Myocyte (in vitro differentiated cells): ENCODE measurements around the gene FAM184B. TPM values are rescaled to one million over a fixed set of nuclear protein-coding genes. Genes with fewer than 3 reads are reported as not detected.
"Not testable (repeated sequence)": the region's sequence is repeated elsewhere in the genome, so short reads cannot be mapped to it uniquely, and the experiment has no call there.

ENCODE experiments used
- DNase-seq: peaks from one replicate; pipeline ENCODE4 v3.0.0-alpha.2; 2012; ENCODE audit warnings: low read depth
- total RNA-seq: library from RNA; depleted of rRNA; stranded (reverse); fragments of >200 nt; gene quantifications from 2 replicates; pipeline ENCODE4 v1.2.3, GENCODE V29; 2014

Gene FAM184B
- total RNA-seq, 1 donor from 2014 or later = not detected

DNA sequence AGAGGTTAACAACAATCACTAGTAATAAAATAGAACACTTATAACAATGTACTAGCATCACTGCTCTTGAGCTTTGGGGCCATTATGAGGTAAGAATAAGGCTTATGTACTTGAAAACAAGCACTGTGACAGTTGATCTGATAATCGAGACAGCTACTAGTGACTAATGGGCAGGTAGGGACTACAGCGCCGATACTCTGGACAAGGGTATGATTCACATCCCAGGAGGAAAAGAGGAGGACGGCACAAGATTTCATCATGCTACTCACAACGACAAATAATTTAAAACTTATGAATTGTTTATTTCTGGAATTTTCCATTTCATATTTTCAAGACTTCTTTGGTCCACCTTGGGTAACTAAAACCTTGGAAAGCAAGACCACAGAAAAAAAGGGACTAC is 62.3 kb downstream of the FAM184B start:
- no peak for DNase-seq

DNA sequence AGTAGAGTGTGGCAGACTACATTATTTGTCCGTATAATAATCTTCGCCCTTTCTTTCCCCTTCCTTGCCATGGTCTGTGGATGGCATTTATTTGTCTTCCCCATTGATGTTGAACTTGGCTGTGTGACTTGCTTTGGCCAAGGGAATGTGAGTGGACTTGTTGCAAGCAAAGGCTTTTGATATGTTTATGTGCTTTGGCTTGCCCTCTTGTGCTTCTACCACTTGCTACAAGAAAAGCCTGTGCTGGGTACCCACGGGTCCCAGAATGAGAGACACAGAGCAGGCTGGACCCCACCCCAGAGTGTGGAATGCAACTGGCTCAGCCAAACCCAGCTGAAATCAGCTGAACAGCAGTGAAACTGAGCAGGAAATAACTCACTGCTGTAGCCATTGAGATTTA is 63.0 kb downstream of the FAM184B start:
- no peak for DNase-seq

DNA sequence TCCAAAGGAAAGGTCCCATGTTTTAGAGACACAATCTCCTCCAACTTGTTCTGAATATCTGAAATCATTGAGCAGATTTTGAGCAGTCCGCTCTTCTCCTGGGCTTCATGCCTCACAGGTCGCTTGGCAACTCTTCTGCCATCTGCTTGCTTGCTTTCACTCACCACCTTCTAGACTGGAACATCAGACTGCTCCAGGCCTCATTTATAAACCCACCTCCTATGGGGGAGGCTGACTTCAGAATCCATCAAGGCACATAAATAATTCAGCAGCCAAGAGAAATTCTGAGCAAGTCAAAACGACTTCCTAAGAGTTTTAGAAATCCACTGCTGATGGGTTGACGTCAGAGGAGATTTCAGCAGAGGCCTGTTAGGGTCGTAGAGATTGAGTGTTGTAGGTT is 64.1 kb downstream of the FAM184B start:
- DNase-seq = no peak

DNA sequence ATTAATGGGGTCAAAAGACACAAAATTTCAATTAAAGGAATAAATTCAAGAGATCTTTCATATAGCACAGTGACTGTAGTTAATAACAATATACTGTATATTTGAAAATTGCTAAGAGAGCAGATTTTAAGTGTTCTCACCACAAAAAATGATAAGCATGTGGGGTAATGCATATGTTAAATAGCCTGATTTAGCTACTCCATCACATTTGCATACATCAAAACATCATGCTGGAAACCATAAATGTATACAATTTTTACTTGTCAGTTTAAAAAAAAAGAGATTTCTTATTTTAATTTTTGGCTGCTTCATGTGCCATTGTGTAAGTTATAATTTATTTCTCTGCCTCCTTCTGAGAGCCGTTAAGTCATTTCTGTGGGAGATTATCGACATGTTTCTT is 65.9 kb downstream of the FAM184B start:
- no peak for DNase-seq

DNA sequence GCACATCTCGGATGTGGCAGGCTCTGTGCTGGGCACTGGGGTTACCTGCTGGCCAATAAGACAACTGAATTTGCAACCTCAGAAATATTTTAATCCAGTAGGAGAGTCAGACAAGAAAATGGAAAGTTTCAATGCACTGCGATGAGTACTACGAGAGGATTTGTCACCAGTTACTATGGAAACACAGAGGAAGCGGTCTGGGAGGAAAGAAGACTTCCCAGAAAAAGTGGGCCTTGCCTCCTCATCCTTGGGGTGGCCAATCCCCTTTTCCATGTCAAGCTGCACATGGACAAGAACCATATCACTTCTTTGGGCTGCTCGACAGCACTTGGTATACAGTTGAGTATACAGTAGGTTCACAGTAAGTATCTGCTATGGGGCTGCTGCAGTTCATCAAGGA is 67.6 kb downstream of the FAM184B start:
- DNase-seq = no peak

DNA sequence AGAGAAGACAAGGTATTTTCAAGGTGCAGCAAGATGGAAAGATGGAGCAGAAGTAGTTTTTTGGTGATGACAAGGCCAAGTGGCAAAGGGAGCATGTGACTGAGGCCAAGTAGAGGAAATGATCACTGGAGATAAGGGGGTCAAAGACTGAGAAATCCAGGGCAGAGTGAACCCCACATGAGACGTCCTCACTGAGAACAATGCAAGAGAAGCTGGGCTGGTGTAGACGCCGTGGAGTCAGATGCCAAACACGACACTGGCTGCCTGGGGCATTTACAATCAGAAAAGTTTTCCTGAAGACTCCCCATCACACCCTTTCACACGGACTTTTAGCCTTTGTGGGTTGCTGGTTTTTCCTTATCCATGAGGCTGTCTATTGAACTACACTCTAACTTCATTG is 69.3 kb downstream of the FAM184B start:
- DNase-seq = no peak

DNA sequence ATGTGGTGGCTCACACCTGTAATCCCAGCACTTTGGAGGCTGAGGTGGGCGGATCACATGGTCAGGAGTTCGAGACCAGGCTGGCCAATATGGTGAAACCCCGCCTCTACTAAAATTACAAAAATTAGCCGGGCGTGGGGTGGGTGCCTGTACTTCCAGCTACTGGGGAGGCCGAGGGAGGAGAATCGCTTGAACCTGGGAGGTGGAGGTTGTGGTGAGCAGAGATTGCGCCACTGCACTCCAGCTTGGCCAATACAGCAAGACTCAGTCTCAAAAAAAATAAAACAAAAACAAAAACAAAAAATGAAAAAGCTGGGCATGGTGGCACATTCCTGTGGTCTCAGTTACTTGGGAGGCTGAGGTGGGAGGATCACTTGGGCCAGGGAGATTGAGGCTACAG is 70.2 kb downstream of the FAM184B start:
- not testable (repeated sequence) for DNase-seq

DNA sequence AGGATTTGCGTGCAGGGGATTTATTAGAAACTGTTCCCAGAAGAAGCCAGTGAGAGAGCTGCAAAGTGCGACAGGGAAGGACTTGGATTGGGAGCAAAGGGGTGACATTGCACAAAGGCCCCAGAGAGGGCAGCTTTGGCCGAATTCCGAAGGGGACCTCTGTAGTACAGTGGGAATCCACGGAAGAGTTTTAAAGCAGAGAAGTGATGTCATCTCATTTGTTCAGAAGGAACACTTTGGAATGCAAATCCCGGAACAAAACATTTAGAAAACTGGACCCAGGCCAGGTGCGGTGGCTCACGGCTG is 71.7 kb downstream of the FAM184B start:
- DNase-seq = no peak

DNA sequence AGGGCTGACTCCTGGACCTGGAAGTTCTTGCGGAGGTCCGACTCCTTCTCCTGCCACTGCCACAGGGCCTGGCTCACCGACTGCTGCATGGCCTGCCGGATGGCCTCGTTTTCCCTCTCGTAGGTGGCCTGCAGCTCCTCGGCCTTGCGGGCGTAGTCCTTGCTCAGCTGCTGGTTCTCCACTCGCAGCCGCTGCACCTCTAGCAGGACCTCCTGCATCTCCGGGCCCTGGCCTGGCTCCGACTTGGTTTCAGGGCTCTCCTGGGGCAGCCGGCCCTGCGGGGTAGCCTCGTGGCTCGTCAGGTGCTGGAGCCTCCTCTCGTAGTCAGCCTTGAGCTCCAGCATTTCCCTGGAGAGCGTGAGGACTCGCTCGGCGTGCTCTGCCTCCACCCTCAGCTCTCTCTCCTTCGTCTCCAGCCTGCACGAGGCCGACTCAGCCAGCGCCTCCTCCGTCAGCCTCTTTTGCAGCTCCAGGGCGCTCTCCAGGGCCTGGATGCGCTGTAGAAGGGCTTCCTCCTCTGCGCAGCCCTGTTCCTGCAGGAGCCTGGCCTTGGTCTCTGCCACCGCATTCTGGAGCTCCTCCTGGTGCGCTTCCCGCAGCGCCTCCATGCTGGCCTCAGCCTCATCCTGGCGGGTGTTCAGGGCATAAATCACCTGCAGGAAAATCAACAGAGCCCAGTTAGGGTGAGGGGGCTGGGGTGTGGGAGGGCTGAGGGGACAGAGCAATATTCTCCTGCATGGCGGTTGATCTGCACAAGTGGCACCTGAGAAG is 72.2 kb downstream of the FAM184B start:
- DNase-seq = no peak

DNA sequence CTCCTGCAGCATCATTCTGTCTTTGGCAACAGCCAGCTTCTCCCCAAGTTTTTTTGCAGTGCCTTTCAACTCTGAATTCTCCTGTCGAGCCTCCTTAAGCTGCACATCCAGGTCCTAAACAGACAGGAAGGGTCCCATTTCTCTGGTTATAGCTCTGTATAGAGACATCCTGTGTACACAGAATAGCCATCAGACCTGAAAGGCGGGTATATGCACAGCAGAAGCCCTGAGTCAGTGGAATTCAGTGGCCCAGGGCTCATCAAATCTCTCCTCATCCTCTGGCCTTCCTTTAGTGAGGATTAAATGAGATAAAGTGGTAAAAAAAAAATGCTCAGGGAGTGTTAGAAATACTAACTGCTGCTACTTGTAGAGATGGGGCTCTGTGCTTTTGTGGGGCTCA is 73.8 kb downstream of the FAM184B start:
- DNase-seq = no peak

DNA sequence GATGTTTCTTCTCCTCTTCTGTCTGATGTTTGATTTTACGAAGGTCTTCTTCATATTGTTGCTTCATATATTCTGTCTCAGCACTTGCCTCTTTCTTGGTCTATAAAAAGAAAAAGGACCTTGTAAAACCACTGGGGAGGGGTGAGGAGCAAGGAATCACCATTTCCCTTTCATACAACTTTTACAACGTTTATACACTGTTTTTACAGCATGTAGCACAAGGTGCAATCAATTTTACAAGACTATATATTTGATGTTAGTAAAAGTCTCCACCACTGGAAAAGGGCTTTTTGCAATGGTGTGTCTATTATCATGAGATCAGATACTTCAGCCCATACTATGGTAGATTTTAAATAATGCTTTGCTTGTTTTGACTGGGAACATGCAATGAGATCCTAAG is 76.3 kb downstream of the FAM184B start:
- no peak for DNase-seq

DNA sequence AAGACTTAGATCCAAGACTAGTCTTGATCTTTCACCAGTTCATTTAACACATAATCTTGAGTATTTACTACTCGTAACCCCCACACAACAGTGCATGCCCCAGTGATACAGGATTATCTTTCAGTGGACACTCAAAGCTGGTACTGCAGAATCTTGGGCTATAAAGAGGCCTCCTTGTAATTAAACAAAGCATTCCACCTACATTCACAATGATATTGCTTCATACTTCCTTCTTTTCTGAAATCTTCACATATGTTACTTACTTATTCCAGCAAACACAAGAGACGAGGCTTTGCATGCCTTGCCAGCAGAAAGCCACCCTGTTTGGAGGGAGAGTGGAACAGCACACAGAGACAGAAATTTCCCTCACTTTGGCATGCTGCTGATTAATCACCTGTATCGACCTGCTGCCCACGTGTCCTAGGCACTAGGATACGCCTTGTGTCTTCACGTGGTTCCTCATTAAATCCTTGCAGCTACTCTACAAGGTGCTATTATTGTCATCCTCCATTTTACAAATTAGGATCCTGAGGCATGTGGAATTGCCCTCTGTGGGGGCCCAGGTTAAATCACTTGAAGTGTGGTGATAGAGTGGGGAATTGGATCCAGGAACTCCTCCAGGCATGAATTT is 77.3 kb downstream of the FAM184B start:
- DNase-seq = no peak

DNA sequence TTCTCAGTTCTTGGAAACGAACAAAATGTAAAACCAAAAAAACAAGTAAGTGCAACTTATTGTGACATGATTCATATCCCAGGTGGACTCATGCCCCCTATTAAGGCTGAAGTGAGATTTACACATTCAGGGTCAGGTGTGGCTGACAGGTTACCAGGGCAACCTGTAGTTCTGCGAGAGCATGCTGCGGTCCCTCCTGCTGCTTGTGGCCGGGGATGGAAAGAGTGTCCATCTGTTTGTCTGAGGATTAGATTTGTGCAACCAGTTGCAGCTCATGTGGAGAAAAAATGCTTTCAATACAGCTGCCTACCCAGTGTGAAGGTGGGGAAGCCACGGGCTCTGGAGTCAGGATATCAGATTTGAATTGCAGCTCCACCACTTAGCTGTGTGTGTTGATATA is 78.8 kb downstream of the FAM184B start:
- no peak for DNase-seq

DNA sequence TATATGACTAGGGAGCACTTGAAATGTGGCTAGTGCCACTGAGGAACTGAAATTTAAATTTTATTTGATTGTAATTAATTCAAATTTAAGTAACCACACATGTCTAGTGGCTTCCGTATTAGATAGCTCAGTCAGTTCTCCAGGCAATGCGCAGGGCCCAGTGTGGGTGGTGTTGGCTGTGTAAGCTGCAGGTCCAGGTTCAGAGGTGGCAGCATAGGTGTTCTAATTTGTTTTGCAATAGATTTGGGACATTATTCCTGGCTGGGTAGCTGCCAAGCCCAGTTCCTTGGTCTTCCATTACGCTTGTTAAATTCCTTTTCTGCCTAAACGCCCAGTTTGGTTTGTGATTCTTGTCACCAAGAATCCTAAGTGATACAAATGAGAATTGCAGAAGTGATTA is 79.5 kb downstream of the FAM184B start:
- DNase-seq = no peak

DNA sequence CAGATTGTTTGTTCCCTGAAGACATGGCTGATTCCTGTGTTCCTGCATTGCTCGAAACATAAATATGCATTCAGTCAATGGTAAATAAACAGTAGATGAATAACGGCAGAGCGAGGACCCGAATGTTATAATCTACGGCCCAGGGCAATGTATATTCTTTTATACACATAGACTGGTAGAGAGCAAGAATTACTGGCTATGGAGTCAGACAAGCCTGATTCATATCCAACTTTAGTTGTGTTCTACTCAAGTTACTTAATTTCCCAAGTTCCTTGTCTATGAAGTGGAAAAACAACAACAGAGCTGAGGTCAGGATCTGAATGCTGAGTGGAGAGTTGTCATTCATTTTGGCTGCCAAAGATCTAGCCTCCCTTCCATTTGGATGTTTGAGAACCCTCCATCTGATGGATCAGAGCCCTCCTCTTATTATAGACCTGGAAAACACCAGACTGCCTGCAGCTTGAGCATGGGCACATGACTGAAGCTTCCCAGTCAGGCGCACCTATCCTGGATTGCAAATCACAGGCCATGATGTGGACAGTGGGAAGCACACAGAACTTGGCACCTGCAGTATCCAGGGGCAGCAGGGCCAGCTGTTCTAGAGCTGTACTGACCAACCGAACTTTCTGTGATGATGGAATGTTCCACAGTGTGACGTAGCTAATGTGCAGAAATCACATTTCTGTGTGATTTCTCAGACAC is 80.1 kb downstream of the FAM184B start:
- no peak for DNase-seq

DNA sequence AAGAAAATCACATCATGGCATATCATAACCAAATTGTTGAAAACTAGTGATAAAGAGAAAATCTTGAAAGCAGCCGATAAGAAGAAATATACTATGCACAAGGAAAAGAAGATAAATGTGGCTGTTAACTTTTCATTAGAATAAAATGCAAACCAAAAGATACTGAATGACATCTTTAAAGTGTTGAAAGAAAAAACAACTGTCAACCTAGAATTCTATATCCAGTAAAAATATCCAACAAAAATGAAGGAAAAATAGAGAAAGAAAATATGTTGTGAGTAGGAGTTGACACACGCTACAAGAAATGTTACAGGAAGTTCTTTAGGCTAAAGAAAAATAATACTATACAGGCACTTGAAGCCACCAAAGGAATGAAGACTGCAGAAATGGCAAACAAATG is 82.0 kb downstream of the FAM184B start:
- no peak for DNase-seq

DNA sequence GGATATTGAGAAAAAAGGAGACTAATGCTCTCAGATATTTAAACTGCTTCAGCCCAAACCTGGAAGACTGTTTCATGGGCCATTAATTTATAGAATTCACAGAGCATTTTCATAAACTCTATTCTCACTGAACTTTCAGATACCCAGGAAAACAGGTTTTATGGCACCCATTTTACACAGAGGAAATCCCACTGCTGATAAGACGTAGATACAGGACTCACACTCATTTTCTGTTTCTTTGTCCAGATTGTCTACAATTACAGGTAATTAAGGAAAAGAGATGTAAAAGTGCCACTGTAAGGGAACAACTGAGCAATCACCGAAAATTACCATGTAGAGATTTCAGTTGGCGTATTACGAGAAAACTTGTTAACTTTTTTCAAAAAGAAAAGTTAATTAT is 83.3 kb downstream of the FAM184B start:
- DNase-seq = no peak

DNA sequence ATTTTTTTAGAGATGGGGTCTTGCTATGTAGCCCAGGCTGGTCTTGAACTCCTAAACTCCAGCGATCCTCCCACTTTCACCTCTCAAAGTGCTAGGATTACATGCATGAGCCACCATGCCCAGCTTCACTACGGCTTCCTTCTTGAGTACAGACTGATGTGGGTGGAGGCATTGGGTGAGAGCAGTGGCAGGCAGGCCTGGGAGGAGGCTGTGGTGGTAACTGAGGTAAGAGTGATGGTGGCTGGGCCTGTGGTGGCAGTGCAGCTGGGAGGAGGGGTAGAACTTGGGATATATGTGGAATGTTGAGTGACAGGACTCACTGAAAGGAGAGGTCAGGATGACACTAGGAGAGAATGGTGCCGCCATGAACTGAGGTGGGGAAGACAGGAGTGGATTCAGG is 86.1 kb downstream of the FAM184B start:
- DNase-seq = no peak

DNA sequence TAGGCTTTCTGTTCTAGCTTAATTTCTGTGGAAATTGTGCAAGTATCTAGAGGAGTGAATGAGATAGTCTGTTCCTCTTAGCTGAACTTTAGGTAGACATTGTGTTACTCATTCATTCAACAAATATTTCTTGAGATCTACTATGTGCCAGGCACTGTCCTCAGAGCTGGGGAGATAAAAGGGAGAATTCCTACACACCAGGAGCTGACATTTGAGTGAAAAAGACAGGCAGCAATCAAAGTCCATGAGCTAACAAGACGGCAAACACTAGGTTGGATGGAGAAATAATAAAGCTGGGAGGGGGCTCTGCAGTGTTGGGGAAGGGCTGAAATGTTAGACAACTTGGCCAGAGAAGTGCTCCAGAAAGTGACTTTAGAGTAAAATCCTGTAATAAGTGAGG is 86.9 kb downstream of the FAM184B start:
- DNase-seq = no peak

DNA sequence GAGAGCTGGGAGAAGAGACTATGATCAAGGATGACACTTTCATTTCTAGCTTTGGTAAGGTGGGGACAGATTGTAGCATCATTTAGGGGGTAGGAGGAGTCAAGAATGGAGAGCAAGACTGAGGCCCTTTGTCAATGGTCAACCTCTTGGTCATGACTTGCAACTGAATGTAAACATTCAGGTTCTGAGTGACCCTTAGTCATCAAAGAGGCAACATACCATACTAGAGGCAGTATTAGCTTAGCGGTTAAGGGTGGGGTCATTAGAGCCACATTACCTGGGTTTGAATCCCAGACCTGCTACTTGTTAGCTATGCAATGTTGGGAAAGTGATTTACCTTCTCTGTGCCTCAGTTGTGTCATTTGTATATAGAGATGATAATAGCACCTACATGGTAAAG is 90.5 kb downstream of the FAM184B start:
- no peak for DNase-seq

DNA sequence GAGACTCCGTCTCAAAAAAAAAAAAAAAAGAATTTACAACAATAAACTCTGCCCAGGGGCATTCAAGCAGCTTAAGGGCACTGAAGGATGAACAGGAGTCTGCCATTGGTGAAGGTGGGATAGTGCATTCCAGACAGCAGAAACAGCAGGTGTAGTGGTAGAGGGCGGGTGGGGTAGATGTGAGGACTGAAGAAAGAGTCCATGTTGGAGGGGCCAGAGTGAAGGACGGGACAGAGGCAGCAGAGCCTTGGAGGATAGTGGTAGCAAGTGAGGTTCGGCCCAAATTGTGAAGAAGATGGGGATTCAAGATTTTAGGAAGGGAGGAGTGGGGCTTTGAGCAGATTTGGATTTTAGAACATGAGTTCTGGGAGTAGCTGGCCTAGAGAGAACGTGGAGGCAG is 91.3 kb downstream of the FAM184B start:
- DNase-seq = no peak

DNA sequence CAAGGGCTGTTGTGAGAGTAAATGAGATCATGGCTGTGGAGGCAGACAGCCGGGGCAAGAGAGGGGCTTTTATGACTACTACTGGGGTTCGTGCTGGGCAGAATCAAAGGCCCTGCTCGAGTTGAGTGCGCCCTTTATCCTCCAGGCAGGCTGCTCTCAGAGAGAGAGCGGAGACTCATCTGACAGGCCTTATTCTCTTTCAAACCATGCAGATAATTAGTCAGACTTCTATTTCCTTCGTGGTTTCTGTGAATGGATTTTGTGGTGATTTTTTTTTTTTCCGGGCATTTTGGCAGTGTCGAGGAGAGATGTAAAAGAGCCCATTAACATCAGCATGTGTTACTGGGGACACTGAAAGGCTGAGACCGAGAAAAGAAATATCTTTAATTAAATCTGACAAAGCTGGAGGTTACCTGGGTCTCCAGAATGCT is 93.4 kb downstream of the FAM184B start:
- DNase-seq = peak; percentile 5
